Astrocyte (in vitro differentiated cells and primary cell): Measurements from ENCODE around the gene KDM5B. TPM values are rescaled to one million over a fixed set of nuclear protein-coding genes. Genes with fewer than 3 reads are reported as not detected.
"Not testable (repeated sequence)": the region's sequence is repeated elsewhere in the genome, so short reads cannot be mapped to it uniquely, and the experiment has no call there.

ENCODE experiments used
- DNase-seq: peaks from one replicate; pipeline ENCODE4 v3.0.0-alpha.2; 2010; ENCODE audit warnings: low read depth
- FAIRE-seq: peaks from 2 replicates; lab custom pipeline; 2011; peaks lifted over from hg19 to GRCh38; lab: Jason Lieb, UNC
- H2AFZ ChIP-seq: 2 replicates; pipeline ENCODE4 v1.6.0; 2012; ENCODE audit warnings: low read depth, low read length, inconsistent platforms
- H3K27ac ChIP-seq: 2 replicates; pipeline ENCODE4 v1.5.1; 2011; ENCODE audit warnings: low read depth, low read length, inconsistent platforms
- H3K27me3 ChIP-seq: 2 replicates; pipeline ENCODE4 v1.6.0; 2011; ENCODE audit warnings: low read length, inconsistent platforms; ENCODE audit not compliant: insufficient read depth
- H3K36me3 ChIP-seq: 2 replicates; pipeline ENCODE4 v1.5.1; 2011; ENCODE audit warnings: low read length, inconsistent platforms; ENCODE audit not compliant: insufficient read depth
- H3K4me1 ChIP-seq: 2 replicates; pipeline ENCODE4 v1.5.1; 2011; ENCODE audit warnings: low read length, inconsistent platforms; ENCODE audit not compliant: insufficient read depth
- H3K4me2 ChIP-seq: 2 replicates; pipeline ENCODE4 v1.6.0; 2012; ENCODE audit warnings: low read length, inconsistent platforms
- H3K4me3 ChIP-seq: 2 replicates; pipeline ENCODE4 v1.5.1; 2011; ENCODE audit warnings: low read depth, mild to moderate bottlenecking, low read length, inconsistent platforms; ENCODE audit not compliant: insufficient read depth
- H3K79me2 ChIP-seq: 2 replicates; pipeline ENCODE4 v1.6.0; 2012; ENCODE audit warnings: mild to moderate bottlenecking, low read length, inconsistent platforms; ENCODE audit not compliant: insufficient read depth
- H3K9ac ChIP-seq: 2 replicates; pipeline ENCODE4 v1.6.0; 2012; ENCODE audit warnings: mild to moderate bottlenecking, low read length, inconsistent platforms
- H3K9me3 ChIP-seq: 2 replicates; pipeline ENCODE4 v1.5.1; 2012; ENCODE audit warnings: low read depth, mild to moderate bottlenecking, low read length, inconsistent platforms; ENCODE audit not compliant: insufficient read depth
- H4K20me1 ChIP-seq: 2 replicates; pipeline ENCODE4 v1.6.0; 2012; ENCODE audit warnings: low read length, inconsistent platforms; ENCODE audit not compliant: insufficient read depth
- H3K27ac Mint-ChIP-seq: one replicate; pipeline ENCODE4 v1.8.0; 2021; ENCODE audit warnings: mild to moderate bottlenecking, mixed read lengths; ENCODE audit not compliant: unreplicated experiment
- H3K27me3 Mint-ChIP-seq: one replicate; pipeline ENCODE4 v1.8.0; 2021; ENCODE audit warnings: low read depth, mixed read lengths; ENCODE audit not compliant: unreplicated experiment
- H3K36me3 Mint-ChIP-seq: one replicate; pipeline ENCODE4 v1.8.0; 2021; ENCODE audit warnings: low read depth, mixed read lengths; ENCODE audit not compliant: unreplicated experiment
- H3K4me1 Mint-ChIP-seq: one replicate; pipeline ENCODE4 v1.8.0; 2021; ENCODE audit warnings: low read depth, mixed read lengths; ENCODE audit not compliant: unreplicated experiment
- H3K4me3 Mint-ChIP-seq: one replicate; pipeline ENCODE4 v1.8.0; 2021; ENCODE audit warnings: mild to moderate bottlenecking, moderate library complexity, mixed read lengths; ENCODE audit not compliant: unreplicated experiment
- H3K9me3 Mint-ChIP-seq: one replicate; pipeline ENCODE4 v1.8.0; 2021; ENCODE audit warnings: mild to moderate bottlenecking, mixed read lengths; ENCODE audit not compliant: unreplicated experiment
- CTCF ChIP-seq: IDR thresholded peaks from 2 replicates; pipeline ENCODE4 v1.5.1; 2011; ENCODE audit warnings: low read depth, mild to moderate bottlenecking, inconsistent platforms, low read length, moderate library complexity; ENCODE audit not compliant: insufficient read depth
- EZH2 ChIP-seq: IDR thresholded peaks from 2 replicates; pipeline ENCODE4 v1.6.1; 2012; ENCODE audit warnings: mild to moderate bottlenecking, low read length, inconsistent platforms; ENCODE audit not compliant: insufficient read depth
- total RNA-seq: library from RNA; stranded (reverse); gene quantifications from 2 replicates; pipeline ENCODE4 v1.2.1, GENCODE V29; 2021

KDM5B gene
- total RNA-seq, 1 donor from 2014 or later, result 182 TPM

- H3K4me3 ChIP-seq, result no peak overlapping the region
- no peaks in the 10 kb centered on the region for H3K36me3 Mint-ChIP-seq
- H3K36me3 ChIP-seq, result no peaks in the 10 kb centered on the region
- FAIRE-seq (no peak), DNase-seq (no peak)
- peaks cover 17% of the 10 kb centered on the region for H3K27me3 Mint-ChIP-seq
- no peaks in the 10 kb centered on the region for H3K79me2 ChIP-seq
- H3K9me3 ChIP-seq, result no peaks in the 10 kb centered on the region
- peaks cover 2% of the 10 kb centered on the region for H3K4me1 Mint-ChIP-seq
- H3K4me1 ChIP-seq, result no peaks in the 10 kb centered on the region
- H3K9ac ChIP-seq, result no peak overlapping the region
- no peak overlapping the region for H3K27ac Mint-ChIP-seq
- no peak overlapping the region for H3K4me2 ChIP-seq
- no peak overlapping the region for H3K27ac ChIP-seq
- H3K27me3 ChIP-seq, result peaks cover 14% of the 10 kb centered on the region
- no peak overlapping the region for H2AFZ ChIP-seq
- H3K9me3 Mint-ChIP-seq, result no peaks in the 10 kb centered on the region
- no peak for TF ChIP-seq CTCF
- no peak for TF ChIP-seq EZH2
- H4K20me1 ChIP-seq, result no peaks in the 10 kb centered on the region
- H3K4me3 Mint-ChIP-seq, result no peak overlapping the region
Observed at GRCh38 chr1:202834771-202835547, 26.7 kb upstream of the KDM5B start.

GRCh38 chr1:202831906-202832305 is 23.7 kb upstream of the KDM5B start:
- Mint-ChIP-seq H3K27ac (no peak overlapping the region), H3K36me3 (no peaks in the 10 kb centered on the region), H3K4me3 (no peak overlapping the region), H3K27me3 (peaks cover 10% of the 10 kb centered on the region), H3K4me1 (peaks cover 2% of the 10 kb centered on the region), H3K9me3 (peaks cover 2% of the 10 kb centered on the region)
- no peak overlapping the region for H3K4me3 ChIP-seq
- H4K20me1 ChIP-seq, result no peaks in the 10 kb centered on the region
- no peak overlapping the region for H2AFZ ChIP-seq
- H3K9me3 ChIP-seq, result no peaks in the 10 kb centered on the region
- FAIRE-seq, result no peak
- no peak overlapping the region for H3K9ac ChIP-seq
- no peaks in the 10 kb centered on the region for H3K79me2 ChIP-seq
- TF ChIP-seq CTCF (no peak), EZH2 (no peak)
- peaks cover 16% of the 10 kb centered on the region for H3K27me3 ChIP-seq
- H3K4me2 ChIP-seq, result no peak overlapping the region
- H3K27ac ChIP-seq, result no peak overlapping the region
- DNase-seq, result no peak
- no peaks in the 10 kb centered on the region for H3K4me1 ChIP-seq
- H3K36me3 ChIP-seq, result no peaks in the 10 kb centered on the region

GRCh38 chr1:202829223-202829622 is 21.0 kb upstream of the KDM5B start:
- H3K4me1 Mint-ChIP-seq, FAIRE-seq, H3K4me1 ChIP-seq: not testable (repeated sequence)

More at GRCh38 chr1:202829223-202829622, 21.0 kb upstream of the KDM5B start:
- H3K9me3 Mint-ChIP-seq, H3K36me3 ChIP-seq, H3K79me2 ChIP-seq, DNase-seq, H3K9me3 ChIP-seq, H3K4me3 ChIP-seq, H2AFZ ChIP-seq, H3K4me2 ChIP-seq, H3K36me3 Mint-ChIP-seq, H3K27me3 ChIP-seq, H3K9ac ChIP-seq, H4K20me1 ChIP-seq, H3K4me3 Mint-ChIP-seq, H3K27ac Mint-ChIP-seq, H3K27ac ChIP-seq: not testable (repeated sequence)
- peaks cover 12% of the 10 kb centered on the region for H3K27me3 Mint-ChIP-seq
